H1 (cell line): ENCODE data around the gene AP5M1. TPM values are rescaled to one million over a fixed set of nuclear protein-coding genes. Genes with fewer than 3 reads are reported as not detected.

Experiments
- CTCF ChIA-PET: fragments of 300-600 bp; sonication (Branson Sonifier 250); formaldehyde crosslinking; loops from one replicate; lab custom pipeline; 2021; ENCODE audit not compliant: partially characterized antibody; lab: Charles Lee
- POLR2A ChIA-PET: fragments of 300-600 bp; sonication (Branson Sonifier 250); formaldehyde crosslinking; loops from one replicate; lab custom pipeline; 2021; ENCODE audit warnings: inconsistent platforms; ENCODE audit not compliant: partially characterized antibody; lab: Charles Lee
- DNase-seq, 2 experiments: peaks; one replicate each; pipeline versions ENCODE4 v3.0.0 to v3.0.0-alpha.2; 2010 to 2022; ENCODE audit warnings: low spot score in 2 of 2, low read depth in 1 of 2, mixed read lengths in 1 of 2
- FAIRE-seq: peaks from 2 replicates; lab custom pipeline; 2011; peaks lifted over from hg19 to GRCh38; lab: Jason Lieb, UNC
- H2AFZ ChIP-seq: 2 replicates; pipeline ENCODE4 v1.8.1; 2012; ENCODE audit warnings: low read length, inconsistent platforms
- H2AK5ac ChIP-seq: 2 replicates; pipeline ENCODE4 v1.6.1; 2013; ENCODE audit warnings: low read depth, low read length
- H2BK120ac ChIP-seq: replicated peaks from 2 replicates; pipeline ENCODE3; 2013; ENCODE audit warnings: low read depth, low read length, inconsistent platforms
- H2BK12ac ChIP-seq: 2 replicates; pipeline ENCODE4 v1.6.1; 2013; ENCODE audit warnings: low read depth, low read length
- H2BK15ac ChIP-seq: 2 replicates; pipeline ENCODE4 v1.6.1; 2013; ENCODE audit warnings: low read length
- H2BK20ac ChIP-seq: 2 replicates; pipeline ENCODE4 v1.6.1; 2013; ENCODE audit warnings: low read length
- H2BK5ac ChIP-seq: 2 replicates; pipeline ENCODE4 v1.6.1; 2013; ENCODE audit warnings: low read depth, low read length
- H3K14ac ChIP-seq: 2 replicates; pipeline ENCODE4 v1.6.1; 2013; ENCODE audit warnings: inconsistent platforms; ENCODE audit not compliant: insufficient read length
- H3K18ac ChIP-seq: 2 replicates; pipeline ENCODE4 v1.6.1; 2013; ENCODE audit warnings: low read length; ENCODE audit errors: extremely low read depth
- H3K23ac ChIP-seq: 2 replicates; pipeline ENCODE4 v1.6.1; 2013; ENCODE audit warnings: inconsistent platforms; ENCODE audit not compliant: insufficient read length
- H3K23me2 ChIP-seq: 2 replicates; pipeline ENCODE4 v1.6.1; 2013; ENCODE audit warnings: low read depth, low read length
- H3K27ac ChIP-seq: 2 replicates; pipeline ENCODE4 v1.6.1; 2011; ENCODE audit warnings: low read depth, low read length, inconsistent platforms
- H3K27me3 ChIP-seq, 4 experiments: replicated peaks in 1 of 4; 1 replicate in 1 of 4; 2 replicates in 3 of 4; pipeline versions ENCODE4 v1.6.1 to v1.8.1; 2011 to 2013; ENCODE audit warnings: low read length in 3 of 4, mild to moderate bottlenecking in 3 of 4, inconsistent platforms in 2 of 4, mixed read lengths in 2 of 4, moderate library complexity in 1 of 4; ENCODE audit not compliant: control insufficient read depth in 3 of 4, insufficient read depth in 3 of 4; ENCODE audit errors: extremely low read depth in 1 of 4
- H3K36me3 ChIP-seq, 4 experiments: 2 replicates each; pipeline versions ENCODE4 v1.6.1 to v1.8.1; 2011 to 2013; ENCODE audit warnings: mild to moderate bottlenecking in 4 of 4, low read length in 3 of 4, moderate library complexity in 2 of 4, control low read depth in 1 of 4, inconsistent platforms in 1 of 4; ENCODE audit not compliant: insufficient read depth in 4 of 4, control insufficient read depth in 2 of 4
- H3K4ac ChIP-seq: replicated peaks from 2 replicates; pipeline ENCODE3; 2013; ENCODE audit warnings: low read length, low read depth, mixed read lengths, inconsistent platforms; ENCODE audit not compliant: insufficient read length
- H3K4me1 ChIP-seq, 4 experiments: replicated peaks in 1 of 4; 1 replicate in 1 of 4; 2 replicates in 3 of 4; pipeline versions ENCODE4 v1.6.1 to v1.8.1; 2011 to 2013; ENCODE audit warnings: low read length in 3 of 4, inconsistent platforms in 2 of 4, mixed read lengths in 1 of 4; ENCODE audit not compliant: insufficient read depth in 4 of 4, control insufficient read depth in 3 of 4
- H3K4me2 ChIP-seq, 2 experiments: 2 replicates each; pipeline versions ENCODE4 v1.6.1 to v1.8.1; 2011 to 2013; ENCODE audit warnings: low read depth in 2 of 2, low read length in 2 of 2, control low read depth in 1 of 2, inconsistent platforms in 1 of 2, mild to moderate bottlenecking in 1 of 2; ENCODE audit not compliant: insufficient read depth in 1 of 2
- H3K4me3 ChIP-seq, 4 experiments: fragments of 200-600, 300-600 bp in 1 of 4; sonication (generic), shearing (Covaris generic), sonication (Bioruptor Twin) in 1 of 4; 2 replicates each; pipeline versions ENCODE4 v1.5.1 to v1.8.1; 2011 to 2016; ENCODE audit warnings: low read length in 4 of 4, low read depth in 3 of 4, control low read depth in 2 of 4, inconsistent platforms in 2 of 4, mild to moderate bottlenecking in 2 of 4, mixed read lengths in 1 of 4, moderate library complexity in 1 of 4; ENCODE audit not compliant: insufficient read depth in 2 of 4; ENCODE audit errors: extremely low read depth in 1 of 4
- H3K56ac ChIP-seq: replicated peaks from 2 replicates; pipeline ENCODE3; 2013; ENCODE audit warnings: low read depth, mild to moderate bottlenecking, mixed read lengths, low read length, inconsistent platforms; ENCODE audit not compliant: insufficient read length
- H3K79me1 ChIP-seq: 2 replicates; pipeline ENCODE4 v1.6.1; 2013; ENCODE audit warnings: low read depth, low read length, control low read depth
- H3K79me2 ChIP-seq, 2 experiments: 2 replicates each; pipeline versions ENCODE4 v1.6.1 to v1.8.1; 2012 to 2013; ENCODE audit warnings: low read length in 2 of 2, mild to moderate bottlenecking in 2 of 2, inconsistent platforms in 1 of 2; ENCODE audit not compliant: insufficient read depth in 2 of 2, control insufficient read depth in 1 of 2
- H3K9ac ChIP-seq, 4 experiments: replicated peaks in 1 of 4; 1 replicate in 1 of 4; 2 replicates in 3 of 4; pipeline versions ENCODE4 v1.6.1 to v1.8.1; 2011 to 2013; ENCODE audit warnings: low read depth in 3 of 4, low read length in 3 of 4, control low read depth in 2 of 4, mild to moderate bottlenecking in 2 of 4, moderate library complexity in 2 of 4, inconsistent platforms in 1 of 4; ENCODE audit errors: extremely low read depth in 1 of 4
- H3K9me3 ChIP-seq, 2 experiments: 2 replicates each; pipeline versions ENCODE4 v1.6.1 to v1.8.1; 2012 to 2013; ENCODE audit warnings: mild to moderate bottlenecking in 2 of 2, moderate library complexity in 2 of 2, control low read depth in 1 of 2, inconsistent platforms in 1 of 2, low read depth in 1 of 2, low read length in 1 of 2, mixed read lengths in 1 of 2; ENCODE audit not compliant: insufficient read depth in 2 of 2
- H4K20me1 ChIP-seq, 2 experiments: replicated peaks in 1 of 2; 2 replicates each; pipeline versions ENCODE3 to v1.8.1; 2011 to 2013; ENCODE audit warnings: inconsistent platforms in 2 of 2, low read length in 2 of 2, mild to moderate bottlenecking in 1 of 2; ENCODE audit not compliant: insufficient read depth in 2 of 2, control insufficient read depth in 1 of 2
- H4K5ac ChIP-seq: 2 replicates; pipeline ENCODE4 v1.6.1; 2013; ENCODE audit warnings: low read length, low read depth, mixed read lengths, inconsistent platforms; ENCODE audit not compliant: insufficient read length
- H4K8ac ChIP-seq: 2 replicates; pipeline ENCODE4 v1.8.0; 2013; ENCODE audit warnings: mild to moderate bottlenecking, moderate library complexity, low read length, inconsistent platforms; ENCODE audit not compliant: insufficient read depth; ENCODE audit errors: extremely low read depth
- H4K91ac ChIP-seq: replicated peaks from 2 replicates; pipeline ENCODE3; 2013; ENCODE audit warnings: low read length, mixed read lengths, inconsistent platforms; ENCODE audit not compliant: insufficient read length
- CEBPB ChIP-seq: IDR thresholded peaks from 2 replicates; pipeline ENCODE4 v1.6.1; 2012; ENCODE audit warnings: low read depth, low read length
- JUN ChIP-seq: IDR thresholded peaks from 2 replicates; pipeline ENCODE4 v1.6.1; 2011; ENCODE audit warnings: low read depth, mild to moderate bottlenecking, improper control_type of control experiment, low read length
- KDM5A ChIP-seq: fragments of 200-600 bp; IDR thresholded peaks from 2 replicates; pipeline ENCODE4 v1.7.1; 2012; ENCODE audit warnings: mild to moderate bottlenecking, low read length, inconsistent platforms, mixed read lengths
- NANOG ChIP-seq: IDR thresholded peaks from 2 replicates; pipeline ENCODE4 v1.6.1; 2011; ENCODE audit warnings: low read length, low read depth, mild to moderate bottlenecking, inconsistent platforms; ENCODE audit not compliant: insufficient read depth, poor library complexity, severe bottlenecking
- POLR2A ChIP-seq, 2 experiments: IDR thresholded peaks; 1 replicate in 1 of 2; 2 replicates in 1 of 2; pipeline ENCODE4 v1.6.1; 2011; ENCODE audit warnings: low read depth in 2 of 2, low read length in 2 of 2, mild to moderate bottlenecking in 2 of 2; ENCODE audit errors: control extremely low read depth in 1 of 2
- RBBP5 ChIP-seq: IDR thresholded peaks from 2 replicates; pipeline ENCODE4 v1.7.1; 2012; ENCODE audit warnings: low read depth, mild to moderate bottlenecking, inconsistent platforms, low read length, moderate library complexity, borderline replicate concordance
- ZNF274 ChIP-seq: IDR thresholded peaks from 2 replicates; pipeline ENCODE4 v1.7.0; 2012; ENCODE audit warnings: low read length, borderline replicate concordance; ENCODE audit errors: extremely low read depth
- WGBS, 2 experiments: shearing (Covaris generic) in 1 of 2; methylation state at CpG; one replicate each; pipeline versions ENCODE4 v1.1.6 to v1.1.7; 2013 to 2015; ENCODE audit warnings: low lambda C conversion rate in 2 of 2, mixed read lengths in 2 of 2, inconsistent platforms in 1 of 2, low coverage in 1 of 2, missing lambda C conversion rate in 1 of 2; ENCODE audit not compliant: insufficient replicate concordance in 2 of 2, insufficient coverage in 1 of 2, insufficient read length in 1 of 2; ENCODE audit errors: extremely low coverage in 1 of 2, missing lambda C conversion rate in 1 of 2; 5-methylcytosine and 5-hydroxymethylcytosine counted together
- polyA plus RNA-seq, 7 experiments: library from polyadenylated mRNA; depleted of rRNA in 3 of 7; stranded (reverse) in 5 of 7; unstranded in 2 of 7; fragments of >200 nt in 5 of 7; fragments of 200-250 nt in 2 of 7; gene quantifications; 1 replicate in 5 of 7; 2 replicates in 1 of 7; 4 replicates in 1 of 7; pipeline versions ENCODE4 v1.2.1 to v1.2.3, GENCODE V29; 2011 to 2013; ENCODE audit warnings: missing spikeins in 2 of 7, mixed read lengths in 2 of 7
- total RNA-seq: library from RNA; stranded (reverse); fragmentation: NEBNext Ultra II Directional; extraction: Animal tissue kit (Norgen Biotek cat#: 25700); gene quantifications from 2 replicates; pipeline ENCODE4 v1.2.1, GENCODE V29; 2021
- TF ChIP-seq, protein P1 (sequence below), 3 experiments: IDR thresholded peaks; 1 replicate in 2 of 3; 2 replicates in 1 of 3; pipeline versions ENCODE4 v1.5.1 to v1.6.1; 2011; ENCODE audit warnings: low read length in 3 of 3, mild to moderate bottlenecking in 3 of 3, inconsistent platforms in 2 of 3, low read depth in 1 of 3, moderate library complexity in 1 of 3; ENCODE audit not compliant: insufficient read depth in 1 of 3; ENCODE audit errors: control extremely low read depth in 1 of 3
- TF ChIP-seq, protein P2 (sequence below): IDR thresholded peaks from 2 replicates; pipeline ENCODE4 v1.6.1; 2011; ENCODE audit warnings: low read depth, mild to moderate bottlenecking, low read length; ENCODE audit not compliant: insufficient read depth

The AP5M1 gene
- total and polyA plus RNA-seq, 2 of the 8 experiments (the other 6 are each of a cell fraction or from before 2014, with no cell fraction given), result 20.9 to 51.9 TPM

DNA sequence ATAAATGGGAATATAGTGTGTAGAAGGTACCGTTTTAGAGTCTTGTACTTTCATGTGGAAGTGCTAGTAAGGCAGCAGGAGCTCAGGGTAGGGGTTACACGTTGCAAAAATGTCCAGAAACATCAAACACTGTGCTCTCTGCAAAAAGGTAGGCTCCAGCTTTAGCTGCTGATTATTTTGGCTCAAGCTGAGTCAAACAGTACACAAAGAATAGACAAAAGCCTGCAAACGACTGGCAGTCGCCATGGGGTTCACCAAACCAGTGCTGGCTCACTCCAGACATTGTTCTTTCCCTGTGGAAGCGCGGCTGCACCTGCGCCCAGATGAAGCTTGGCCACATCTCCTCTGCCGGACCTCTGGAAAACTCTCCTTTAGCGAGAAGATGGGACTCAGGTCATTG, 76.3 kb downstream of the AP5M1 start:
- no peak overlapping the region for H2BK20ac ChIP-seq
- no peak overlapping the region for H2BK120ac ChIP-seq
- H3K18ac ChIP-seq, result no peak overlapping the region
- H3K79me1 ChIP-seq, result no peaks in the 10 kb centered on the region
- H4K8ac ChIP-seq, result no peak overlapping the region
- CTCF ChIA-PET, result interaction anchor here (0.7 to 1.9 kb wide), 3 partner anchors 29 to 794 kb away, joined by 4 read pairs; no protein-coding TSS in a partner anchor
- FAIRE-seq (no peak), DNase-seq (peak in 1 of 2 experiments; percentile 26)
- H4K20me1 ChIP-seq, result no peaks in the 10 kb centered on the region
- 86% methylated on average over 9 of the region's 9 CpGs; no CpG with 5 or more reads in 1 of the 2 experiments for WGBS, 2 experiments
- peak overlapping the region; percentile 26 for H2AFZ ChIP-seq
- no peak overlapping the region for H2BK12ac ChIP-seq
- H3K4ac ChIP-seq, result no peak overlapping the region
- no peaks in the 10 kb centered on the region for H3K79me2 ChIP-seq
- H4K5ac ChIP-seq, result no peak overlapping the region
- no peak overlapping the region for H4K91ac ChIP-seq
- no peak overlapping the region for H3K9ac ChIP-seq
- 0 out of 7 replicates have a peak, but pooled peaks cover 0 to 2% (median 0%) of the 10 kb centered on the region in 4 experiments for H3K4me1 ChIP-seq
- no peak overlapping the region for H2BK5ac ChIP-seq
- no peak overlapping the region for H3K56ac ChIP-seq
- POLR2A ChIA-PET, result no interaction called here
- H3K27me3 ChIP-seq, result peaks cover 0 to 1% (median 0%) of the 10 kb centered on the region in 4 experiments; a peak in 1 of 7 replicates
- H3K23me2 ChIP-seq, result no peaks in the 10 kb centered on the region
- no peak overlapping the region for H3K14ac ChIP-seq
- H2BK15ac ChIP-seq, result no peak overlapping the region
- no peak overlapping the region for H3K23ac ChIP-seq
- H3K4me2 ChIP-seq, result no peak overlapping the region
- H2AK5ac ChIP-seq, result no peak overlapping the region
- no peaks in the 10 kb centered on the region; a peak in 1 of 4 replicates for H3K9me3 ChIP-seq
- H3K27ac ChIP-seq, result no peak overlapping the region
- no peak overlapping the region for H3K4me3 ChIP-seq
- no peaks in the 10 kb centered on the region; a peak in 1 of 8 replicates for H3K36me3 ChIP-seq
- TF ChIP-seq CEBPB (no peak), JUN (no peak), POLR2A (IDR thresholded peaks at IDR 0.05; ENCODE audit: control extremely low read depth in 1 of 2, low read depth in 2 of 2, low read length in 2 of 2) (no peak), NANOG (no peak), KDM5A (no peak), RBBP5 (no peak), ZNF274 (no peak)
- TF ChIP-seq, protein P1, sequence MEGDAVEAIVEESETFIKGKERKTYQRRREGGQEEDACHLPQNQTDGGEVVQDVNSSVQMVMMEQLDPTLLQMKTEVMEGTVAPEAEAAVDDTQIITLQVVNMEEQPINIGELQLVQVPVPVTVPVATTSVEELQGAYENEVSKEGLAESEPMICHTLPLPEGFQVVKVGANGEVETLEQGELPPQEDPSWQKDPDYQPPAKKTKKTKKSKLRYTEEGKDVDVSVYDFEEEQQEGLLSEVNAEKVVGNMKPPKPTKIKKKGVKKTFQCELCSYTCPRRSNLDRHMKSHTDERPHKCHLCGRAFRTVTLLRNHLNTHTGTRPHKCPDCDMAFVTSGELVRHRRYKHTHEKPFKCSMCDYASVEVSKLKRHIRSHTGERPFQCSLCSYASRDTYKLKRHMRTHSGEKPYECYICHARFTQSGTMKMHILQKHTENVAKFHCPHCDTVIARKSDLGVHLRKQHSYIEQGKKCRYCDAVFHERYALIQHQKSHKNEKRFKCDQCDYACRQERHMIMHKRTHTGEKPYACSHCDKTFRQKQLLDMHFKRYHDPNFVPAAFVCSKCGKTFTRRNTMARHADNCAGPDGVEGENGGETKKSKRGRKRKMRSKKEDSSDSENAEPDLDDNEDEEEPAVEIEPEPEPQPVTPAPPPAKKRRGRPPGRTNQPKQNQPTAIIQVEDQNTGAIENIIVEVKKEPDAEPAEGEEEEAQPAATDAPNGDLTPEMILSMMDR (IDR thresholded peaks at IDR 0.05; ENCODE audit: control extremely low read depth in 1 of 3, insufficient read depth in 1 of 3, low read depth in 1 of 3, low read length in 3 of 3), result no peak
- TF ChIP-seq, protein P2, sequence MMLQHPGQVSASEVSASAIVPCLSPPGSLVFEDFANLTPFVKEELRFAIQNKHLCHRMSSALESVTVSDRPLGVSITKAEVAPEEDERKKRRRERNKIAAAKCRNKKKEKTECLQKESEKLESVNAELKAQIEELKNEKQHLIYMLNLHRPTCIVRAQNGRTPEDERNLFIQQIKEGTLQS, result no peak
